Thymus (tissue), 11 donors: ENCODE measurements around the gene PHTF2. TPM values are rescaled to one million over a fixed set of nuclear protein-coding genes. Genes with fewer than 3 reads are reported as not detected.

Experiments
- DNase-seq, 9 donors: peaks; one replicate each; pipeline ENCODE4 v3.0.0-alpha.2; 2013; ENCODE audit warnings: low spot score in 9 of 9, low read depth in 6 of 9, missing footprints in 1 of 9
- H3K27ac ChIP-seq, 2 donors: one replicate each; pipeline ENCODE4 v1.5.1; 2013; ENCODE audit warnings: control low read depth in 1 of 2, low read depth in 1 of 2, low read length in 1 of 2, mild to moderate bottlenecking in 1 of 2, moderate library complexity in 1 of 2
- H3K27me3 ChIP-seq, 2 donors: one replicate each; pipeline ENCODE4 v1.5.1; 2013; ENCODE audit warnings: low read length in 1 of 2; ENCODE audit not compliant: control insufficient read depth in 2 of 2, insufficient read depth in 1 of 2
- H3K36me3 ChIP-seq, 2 donors: one replicate each; pipeline ENCODE4 v1.5.1; 2013; ENCODE audit warnings: low read length in 1 of 2, mild to moderate bottlenecking in 1 of 2, moderate library complexity in 1 of 2; ENCODE audit not compliant: control insufficient read depth in 2 of 2, insufficient read depth in 2 of 2
- H3K4me1 ChIP-seq, 2 donors: one replicate each; pipeline ENCODE4 v1.5.1; 2013; ENCODE audit warnings: low read length in 2 of 2; ENCODE audit not compliant: control insufficient read depth in 2 of 2, insufficient read depth in 2 of 2
- H3K4me3 ChIP-seq, 2 donors: one replicate each; pipeline ENCODE4 v1.5.1; 2013; ENCODE audit warnings: low read length in 2 of 2, control low read depth in 1 of 2, mild to moderate bottlenecking in 1 of 2
- H3K9me3 ChIP-seq, 2 donors: one replicate each; pipeline ENCODE4 v1.5.1; 2013; ENCODE audit warnings: low read length in 1 of 2, mild to moderate bottlenecking in 1 of 2; ENCODE audit not compliant: control insufficient read depth in 2 of 2, insufficient read depth in 1 of 2
- WGBS: extraction: QIAGEN DNeasy Blood & Tissue Kit; methylation state at CpG from one replicate; pipeline ENCODE4 v1.1.7; 2013; 5-methylcytosine and 5-hydroxymethylcytosine counted together
- polyA plus RNA-seq: library from polyadenylated mRNA; stranded (reverse); fragments of 200-250 nt; gene quantifications from one replicate; pipeline ENCODE4 v1.2.3, GENCODE V29; 2013
- total RNA-seq: library from RNA; stranded (reverse); fragments of 120-200 nt; gene quantifications from one replicate; pipeline ENCODE4 v1.2.4, GENCODE V29; 2013
- donor health status: healthy.

The PHTF2 gene
- total and polyA plus RNA-seq, 2 donors = 10.9 to 14.1 TPM

- Histone ChIP-seq H3K9me3 (peaks cover 0 to 4% of the 10 kb centered on the region in 2 donors), H3K27me3 (no peaks in the 10 kb centered on the region), H3K27ac (no peak overlapping the region), H3K4me3 (no peak overlapping the region), H3K36me3 (no peaks in the 10 kb centered on the region), H3K4me1 (no peaks in the 10 kb centered on the region)
- WGBS = 70% methylated on average over 2 of the region's 2 CpGs
- no peak for DNase-seq
These were observed 14.6 kb downstream of the PHTF2 start for GRCh38 chr7:77813180-77813579.

DNA sequence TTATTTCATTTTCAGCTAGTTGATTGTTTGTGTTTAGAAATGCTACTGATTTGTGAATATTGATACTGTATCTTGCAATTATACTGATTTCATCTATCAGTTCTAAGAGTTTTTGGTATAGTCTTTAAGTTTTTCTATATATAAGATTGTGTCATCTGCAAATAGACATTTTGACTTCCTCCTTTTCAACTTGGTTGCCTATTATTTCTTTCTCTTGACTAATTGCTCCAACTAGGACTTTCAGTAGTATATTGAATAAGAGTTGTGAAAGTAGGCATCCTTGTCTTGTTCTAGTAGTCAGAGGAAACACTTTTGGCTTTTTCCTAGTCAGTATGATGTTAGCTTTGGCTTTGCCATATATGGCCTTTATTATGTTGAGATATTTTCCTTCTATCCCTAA is 20.4 kb downstream of the PHTF2 start:
- no peak for DNase-seq
- H3K9me3 ChIP-seq = peaks cover 8 to 26% of the 10 kb centered on the region in 2 donors
- no peaks in the 10 kb centered on the region for H3K36me3 ChIP-seq
- no peak overlapping the region for H3K4me3 ChIP-seq
- H3K4me1 ChIP-seq = no peaks in the 10 kb centered on the region
- H3K27me3 ChIP-seq = no peaks in the 10 kb centered on the region
- H3K27ac ChIP-seq = no peak overlapping the region

- Histone ChIP-seq H3K9me3 (peaks cover 8 to 26% of the 10 kb centered on the region in 2 donors), H3K4me1 (no peaks in the 10 kb centered on the region), H3K27me3 (no peaks in the 10 kb centered on the region), H3K36me3 (no peaks in the 10 kb centered on the region), H3K4me3 (no peak overlapping the region), H3K27ac (no peak overlapping the region)
- no peak for DNase-seq
- 97% methylated on average over 2 of the region's 2 CpGs for WGBS
These were observed 22.4 kb downstream of the PHTF2 start for GRCh38 chr7:77820967-77821366.

DNA sequence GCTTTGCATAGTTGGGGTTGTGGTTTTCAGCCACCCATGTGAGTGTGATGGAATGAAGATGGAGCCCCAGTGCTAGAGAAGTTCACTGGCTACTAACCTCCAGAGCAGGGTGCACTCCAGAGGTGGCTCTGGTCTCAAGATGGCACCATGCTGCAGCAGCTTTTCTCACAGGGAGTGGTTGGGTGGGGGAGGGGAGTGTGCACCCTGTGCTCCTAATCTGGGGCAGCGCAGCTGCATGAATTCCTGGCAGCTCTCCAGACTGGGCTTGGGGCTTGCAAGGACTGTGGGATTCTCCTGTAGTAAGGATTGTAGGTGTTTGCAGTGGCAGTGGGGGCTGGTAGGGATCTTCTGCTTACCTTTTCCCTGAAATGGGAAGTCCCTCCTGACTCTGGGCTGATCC is 23.7 kb downstream of the PHTF2 start:
- no peaks in the 10 kb centered on the region for H3K27me3 ChIP-seq
- H3K9me3 ChIP-seq = peaks cover 8 to 26% of the 10 kb centered on the region in 2 donors
- no peaks in the 10 kb centered on the region for H3K36me3 ChIP-seq
- no peak overlapping the region for H3K27ac ChIP-seq
- no peak for DNase-seq
- WGBS = 0% methylated on average over 1 of the region's 1 CpG
- H3K4me1 ChIP-seq = no peaks in the 10 kb centered on the region
- no peak overlapping the region for H3K4me3 ChIP-seq

DNA sequence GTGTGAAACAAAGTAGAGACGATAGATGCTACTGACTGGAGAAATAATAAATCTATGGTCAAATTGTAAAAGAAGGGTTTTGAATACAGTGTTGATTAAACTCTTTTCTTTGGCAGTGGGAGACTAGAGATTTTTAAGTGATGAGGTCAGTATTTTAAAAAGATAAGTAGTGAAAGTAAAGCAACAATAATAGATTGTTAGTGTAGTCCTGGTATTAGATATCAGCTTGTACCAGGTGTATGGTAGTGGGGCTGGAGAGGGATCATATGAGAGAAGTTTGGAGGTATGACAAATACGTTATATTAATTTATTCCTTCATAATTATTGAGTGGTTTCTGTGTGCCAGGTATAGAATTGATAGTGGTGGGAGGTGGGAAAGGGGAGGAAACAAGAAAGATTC is 25.2 kb downstream of the PHTF2 start:
- 98% methylated on average over 2 of the region's 2 CpGs for WGBS
- Histone ChIP-seq H3K9me3 (peaks cover 8 to 22% of the 10 kb centered on the region in 2 donors), H3K4me3 (no peak overlapping the region), H3K27ac (no peak overlapping the region), H3K4me1 (no peaks in the 10 kb centered on the region), H3K36me3 (no peaks in the 10 kb centered on the region), H3K27me3 (no peaks in the 10 kb centered on the region)
- no peak for DNase-seq

- Histone ChIP-seq H3K36me3 (no peaks in the 10 kb centered on the region), H3K4me3 (no peak overlapping the region), H3K27ac (no peak overlapping the region), H3K27me3 (no peaks in the 10 kb centered on the region), H3K9me3 (peaks cover 8 to 22% of the 10 kb centered on the region in 2 donors), H3K4me1 (no peaks in the 10 kb centered on the region)
- 99% methylated on average over 5 of the region's 5 CpGs for WGBS
- DNase-seq = no peak
These were observed 26.1 kb downstream of the PHTF2 start for GRCh38 chr7:77824636-77825035.

DNA sequence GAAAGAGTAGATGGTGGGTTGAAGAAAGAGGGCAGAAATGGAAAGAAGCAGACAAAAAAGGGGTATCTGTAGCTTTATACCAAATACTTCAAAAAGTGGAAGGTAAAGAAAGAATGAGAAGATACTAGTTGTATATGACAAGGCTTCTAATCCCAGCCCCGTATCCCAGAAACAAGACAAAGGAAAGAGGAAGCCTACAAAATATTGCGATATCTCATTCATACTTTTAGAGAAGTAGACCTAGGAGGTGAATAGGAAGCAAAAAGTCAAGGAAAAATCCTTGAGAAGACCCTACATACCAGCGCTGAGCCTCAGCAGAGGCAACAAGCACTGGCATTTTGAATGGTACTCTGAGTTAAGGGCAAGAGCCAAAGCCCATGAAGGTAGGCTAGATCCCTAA is 26.6 kb downstream of the PHTF2 start:
- WGBS = 98% methylated on average over 3 of the region's 3 CpGs
- H3K27me3 ChIP-seq = no peaks in the 10 kb centered on the region
- peaks cover 8 to 17% of the 10 kb centered on the region in 2 donors for H3K9me3 ChIP-seq
- H3K27ac ChIP-seq = no peak overlapping the region
- H3K4me3 ChIP-seq = no peak overlapping the region
- no peaks in the 10 kb centered on the region for H3K36me3 ChIP-seq
- no peak for DNase-seq
- no peaks in the 10 kb centered on the region for H3K4me1 ChIP-seq

- H3K27me3 ChIP-seq = no peaks in the 10 kb centered on the region
- H3K36me3 ChIP-seq = no peaks in the 10 kb centered on the region
- H3K4me1 ChIP-seq = no peaks in the 10 kb centered on the region
- no peak for DNase-seq
- H3K27ac ChIP-seq = no peak overlapping the region
- WGBS = 96% methylated on average over 2 of the region's 2 CpGs
- no peak overlapping the region for H3K4me3 ChIP-seq
- peaks cover 8 to 13% of the 10 kb centered on the region in 2 donors for H3K9me3 ChIP-seq
These were observed 27.7 kb downstream of the PHTF2 start for GRCh38 chr7:77826300-77826699.

GRCh38 chr7:77827999-77828398 is 29.4 kb downstream of the PHTF2 start:
- Histone ChIP-seq H3K4me1 (no peaks in the 10 kb centered on the region), H3K9me3 (no peaks in the 10 kb centered on the region), H3K27ac (no peak overlapping the region), H3K27me3 (no peaks in the 10 kb centered on the region), H3K36me3 (no peaks in the 10 kb centered on the region), H3K4me3 (no peak overlapping the region)
- 35% methylated on average over 2 of the region's 2 CpGs for WGBS
- no peak for DNase-seq
